GM18951 (cell line): ENCODE data around the gene GOLPH3L.
"Not testable (repeated sequence)": the region's sequence is repeated elsewhere in the genome, so short reads cannot be mapped to it uniquely, and the experiment has no call there.

Experiments
- POLR2A ChIP-seq: IDR thresholded peaks from 4 replicates; pipeline ENCODE4 v1.6.1; 2011; ENCODE audit warnings: mild to moderate bottlenecking; ENCODE audit not compliant: insufficient read length, insufficient read depth; ENCODE audit errors: extremely low read depth
- in situ Hi-C: fragments of 300-500 bp; cut with MboI; formaldehyde crosslinking; loops from one replicate; pipeline ENCODE4 v1.12.0; 2022; ENCODE audit warnings: low sequenced_read_pairs, mixed read lengths, inconsistent platforms; ENCODE audit not compliant: unreplicated experiment

The GOLPH3L gene

DNA sequence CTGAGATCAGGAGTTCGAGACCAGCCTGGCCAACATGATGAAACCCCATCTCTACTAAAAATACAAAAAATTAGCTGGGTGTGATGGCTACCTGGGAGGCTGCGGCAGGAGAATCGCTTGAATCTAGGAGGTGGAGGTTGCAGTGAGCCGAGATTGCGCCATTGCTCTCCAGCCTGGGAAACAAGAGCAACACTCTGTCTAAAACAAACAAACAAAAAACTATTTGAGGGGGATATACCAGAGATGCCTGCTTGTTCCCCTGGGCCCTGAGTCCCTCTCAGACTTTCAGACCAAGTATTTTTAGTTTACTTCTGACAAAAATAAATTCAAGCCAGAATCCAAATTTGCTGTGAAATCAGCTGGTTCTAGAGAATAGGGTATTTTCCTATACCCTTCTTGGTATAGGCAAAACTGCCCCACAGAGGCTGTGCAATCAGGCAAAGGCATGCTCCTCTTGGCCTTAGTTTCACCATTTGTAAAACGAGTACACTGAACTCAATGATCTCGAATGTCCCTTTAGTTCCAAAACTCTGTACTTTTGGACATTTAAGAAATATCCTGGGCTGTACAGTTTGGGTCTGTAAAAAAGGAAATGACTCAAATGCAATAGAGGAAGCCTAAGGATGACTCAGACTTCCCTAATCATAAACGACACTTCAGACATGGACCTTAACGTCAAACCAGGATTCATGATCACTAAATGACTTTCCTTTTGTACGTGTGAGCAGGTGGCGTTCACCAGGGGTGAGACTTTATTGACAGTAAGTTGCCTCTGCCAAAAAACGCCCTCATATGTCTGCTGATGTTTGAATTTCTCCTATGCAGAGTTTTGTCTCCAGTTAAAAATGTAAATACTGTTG is 83.7 kb downstream of the GOLPH3L start:
- in situ Hi-C loops, result loop anchor here (5.0 kb wide), 1 partner anchor 46 kb away; no protein-coding TSS in a partner anchor
- no peak for TF ChIP-seq POLR2A

DNA sequence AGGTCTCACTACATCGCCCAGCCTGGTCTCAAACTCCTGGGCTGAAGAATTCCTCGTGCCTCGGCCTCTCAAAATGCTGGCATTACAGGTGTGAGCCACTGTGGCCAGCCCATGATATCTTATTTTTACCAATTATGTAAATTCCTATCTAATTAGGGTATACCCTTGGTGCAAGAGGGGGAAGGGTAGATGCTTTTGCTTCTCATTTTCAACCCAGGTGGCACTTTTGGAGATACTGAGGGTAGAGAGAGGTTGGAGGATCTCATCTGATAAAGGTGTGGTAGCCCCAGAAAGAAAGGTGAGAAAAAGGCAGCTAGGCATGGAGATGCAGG is 85.0 kb downstream of the GOLPH3L start:
- in situ Hi-C loops, result loop anchor here (5.0 kb wide), 1 partner anchor 45 kb away; no protein-coding TSS in a partner anchor
- TF ChIP-seq POLR2A, result no peak

DNA sequence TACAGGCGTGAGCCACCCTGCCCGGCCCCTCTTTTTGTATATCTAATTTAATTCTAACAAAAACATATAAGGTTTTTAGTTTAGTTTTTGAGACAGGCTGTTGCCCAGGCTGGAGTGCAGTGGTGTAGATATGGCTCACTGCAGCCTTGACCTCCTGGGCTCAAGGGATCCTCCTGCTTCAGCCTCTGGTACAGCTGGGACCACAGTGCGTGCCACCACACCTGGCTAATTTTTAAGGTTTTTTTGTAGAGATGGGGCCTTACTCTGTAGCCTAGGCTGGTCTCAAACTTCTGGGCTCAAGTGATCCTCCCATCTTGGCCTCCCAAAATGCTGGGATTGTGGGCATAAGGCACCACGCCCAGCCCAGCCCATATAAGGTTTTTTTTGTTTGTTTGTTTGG is 86.4 kb downstream of the GOLPH3L start:
- in situ Hi-C loops, result loop anchor here (5.0 kb wide), 1 partner anchor 43 kb away; no protein-coding TSS in a partner anchor
- no peak for TF ChIP-seq POLR2A

DNA sequence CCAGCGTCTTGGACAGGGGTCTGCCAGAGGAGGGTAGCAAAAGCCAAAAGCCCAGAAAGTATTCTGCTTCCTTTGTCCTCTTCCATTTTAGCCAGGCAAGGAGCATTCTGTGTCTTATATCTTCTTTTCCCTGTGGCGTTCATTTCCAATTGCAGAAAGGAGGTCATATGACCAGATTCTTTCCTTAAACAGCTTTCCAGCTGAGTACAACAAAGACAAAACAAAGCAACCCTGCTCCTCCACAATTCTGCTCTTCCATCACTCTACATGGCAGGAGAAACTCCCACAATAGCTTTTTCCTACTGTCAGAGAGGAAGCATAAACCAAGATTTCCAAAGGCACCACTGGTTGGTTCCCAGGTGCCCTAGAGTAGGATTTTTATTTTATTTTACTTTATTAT is 87.2 kb downstream of the GOLPH3L start:
- no peak for TF ChIP-seq POLR2A
- in situ Hi-C loops, result loop anchor here (5.0 kb wide), 1 partner anchor 42 kb away; no protein-coding TSS in a partner anchor

DNA sequence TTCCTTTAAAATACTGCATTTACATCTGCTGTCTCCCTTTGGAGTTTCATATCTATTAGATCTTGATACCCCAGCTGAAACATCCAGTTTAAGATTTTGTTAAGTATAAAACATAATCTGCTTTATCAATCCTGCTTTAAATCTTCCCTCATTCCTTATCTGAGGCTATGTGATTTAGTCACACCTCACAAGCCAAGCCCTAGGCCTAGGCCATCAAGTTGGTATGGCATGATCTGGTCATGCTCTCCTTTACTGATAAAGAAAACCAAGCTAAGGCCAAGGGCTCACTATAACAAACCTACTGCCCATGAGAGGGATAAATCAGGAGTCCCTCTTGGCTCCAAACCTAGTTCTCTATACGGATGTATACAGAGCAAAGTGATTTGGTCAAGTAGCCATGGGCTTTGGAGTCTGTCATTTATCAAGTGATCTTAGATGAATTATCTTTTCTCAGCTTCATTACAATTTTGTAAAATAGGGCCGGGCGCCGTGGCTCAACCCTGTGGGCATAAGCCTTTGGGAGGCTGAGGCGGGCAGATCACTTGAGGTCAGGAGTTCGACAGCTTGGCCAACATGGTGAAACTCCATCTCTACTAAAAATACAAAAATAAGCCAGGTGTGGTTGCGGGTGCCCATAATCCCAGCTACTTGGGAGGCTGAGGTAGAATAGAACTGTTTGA is 90.4 kb downstream of the GOLPH3L start:
- in situ Hi-C loops, result no loop called here
- TF ChIP-seq POLR2A, result no peak

DNA sequence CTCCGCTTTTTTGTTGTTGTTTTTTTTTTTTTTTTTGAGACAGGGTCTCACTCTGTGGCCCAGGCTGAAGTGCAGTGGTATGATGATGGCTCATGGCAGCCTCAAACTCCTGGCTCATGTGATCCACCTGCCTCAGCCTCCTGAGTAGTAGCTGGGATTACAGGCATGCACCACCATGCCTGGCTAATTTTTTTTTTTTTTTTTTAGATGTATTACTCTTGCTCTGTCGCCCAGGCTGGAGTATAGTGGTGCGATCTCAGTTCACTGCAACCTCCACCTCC is 91.6 kb downstream of the GOLPH3L start:
- in situ Hi-C loops, result not testable (repeated sequence)

DNA sequence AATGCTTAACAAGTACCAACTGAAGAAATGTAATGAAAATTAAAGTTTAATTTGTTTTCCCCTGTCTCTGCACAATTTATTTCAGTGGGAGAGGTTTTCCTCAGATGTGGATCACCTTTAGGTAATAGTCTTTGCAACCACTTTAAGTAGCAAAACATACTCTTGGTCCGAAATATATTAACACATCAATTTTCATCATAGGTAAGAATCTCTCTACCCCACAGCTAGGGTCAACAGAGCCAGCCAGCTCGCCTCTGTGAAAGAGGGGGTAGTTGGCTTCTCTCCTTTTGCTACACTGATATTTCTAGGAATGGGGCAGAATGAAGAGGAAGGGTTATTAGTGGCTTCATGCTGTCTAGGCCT is 92.7 kb downstream of the GOLPH3L start:
- TF ChIP-seq POLR2A, result no peak

DNA sequence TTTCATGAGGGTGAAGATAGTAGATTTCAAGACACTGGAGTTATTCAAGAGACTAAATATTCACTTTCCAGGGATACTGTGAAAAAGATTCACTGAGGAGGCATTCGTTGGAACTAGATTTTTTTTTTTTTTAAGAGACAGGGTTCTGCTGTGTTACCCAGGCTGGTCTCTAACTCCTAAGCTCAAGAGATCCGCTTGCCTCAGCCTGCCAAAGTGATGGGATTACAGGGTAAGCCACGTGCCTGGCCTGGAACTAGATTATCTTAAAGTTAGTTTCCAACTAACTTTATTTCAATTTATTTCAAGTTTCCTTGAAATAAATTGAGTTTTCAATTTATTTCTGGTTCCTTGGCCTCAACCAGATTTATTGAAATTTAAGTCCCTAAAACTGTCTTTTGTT is 93.2 kb downstream of the GOLPH3L start:
- in situ Hi-C loops, result no loop called here
- TF ChIP-seq POLR2A, result no peak

More for the DNA sequence above, 92.7 kb downstream of the GOLPH3L start:
- in situ Hi-C loops, result no loop called here

DNA sequence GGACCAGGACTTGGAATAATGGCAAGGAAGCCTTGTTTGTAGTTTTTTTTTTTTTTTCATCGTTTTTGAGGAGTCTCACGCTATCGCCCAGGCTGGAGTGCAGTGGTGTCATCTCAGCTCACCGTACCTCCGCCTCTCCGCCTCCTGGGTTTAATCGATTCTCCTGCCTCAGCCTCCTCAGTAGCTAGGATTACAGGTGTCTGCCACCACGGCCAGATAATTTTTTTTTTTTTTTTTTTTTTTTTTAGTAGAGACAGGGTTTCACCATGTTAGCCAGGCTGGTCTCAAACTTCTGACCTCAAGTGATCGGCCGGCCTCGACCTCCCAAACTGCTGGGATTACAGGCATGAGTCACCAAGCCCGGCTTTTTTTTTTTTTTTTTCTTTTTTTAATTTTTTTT is 94.6 kb downstream of the GOLPH3L start:
- in situ Hi-C loops, result not testable (repeated sequence)

DNA sequence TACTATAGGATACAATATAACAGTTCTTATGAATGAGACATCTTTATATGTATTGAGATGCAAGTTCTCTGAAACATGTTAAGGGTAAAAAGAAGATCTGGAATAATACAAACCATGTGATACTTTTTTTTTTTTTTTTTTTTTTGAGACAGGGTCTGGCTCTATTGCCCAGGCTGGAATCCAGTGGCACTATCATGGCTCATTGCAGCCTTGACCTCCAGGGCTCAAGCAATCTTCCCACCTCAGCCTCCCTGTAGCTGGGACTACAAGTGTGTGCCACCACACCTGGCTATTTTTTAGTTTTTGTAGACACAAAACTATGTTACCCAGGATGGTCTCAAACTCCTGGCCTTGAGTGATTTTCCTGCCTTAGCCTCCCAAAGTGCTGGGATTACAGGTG is 95.4 kb downstream of the GOLPH3L start:
- in situ Hi-C loops, result no loop called here
- no peak for TF ChIP-seq POLR2A

DNA sequence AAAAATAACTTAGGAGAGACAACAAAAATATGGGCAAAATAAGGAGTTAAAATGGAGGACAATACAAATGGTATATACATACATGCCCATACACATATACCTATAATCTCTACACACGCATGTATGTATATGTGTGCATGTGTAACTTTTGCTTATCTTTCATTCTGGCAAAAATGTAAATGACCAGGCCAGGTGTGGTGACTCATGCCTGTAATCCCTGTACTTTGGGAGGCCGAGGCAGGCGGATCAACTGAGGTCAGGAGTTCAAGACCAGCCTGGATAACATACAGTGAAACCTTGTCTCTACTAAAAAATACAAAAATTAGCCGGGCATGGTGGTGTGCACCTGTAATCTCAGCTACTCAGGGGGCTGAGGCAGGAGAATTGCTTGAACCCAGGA is 98.6 kb downstream of the GOLPH3L start:
- in situ Hi-C loops, result not testable (repeated sequence)

DNA sequence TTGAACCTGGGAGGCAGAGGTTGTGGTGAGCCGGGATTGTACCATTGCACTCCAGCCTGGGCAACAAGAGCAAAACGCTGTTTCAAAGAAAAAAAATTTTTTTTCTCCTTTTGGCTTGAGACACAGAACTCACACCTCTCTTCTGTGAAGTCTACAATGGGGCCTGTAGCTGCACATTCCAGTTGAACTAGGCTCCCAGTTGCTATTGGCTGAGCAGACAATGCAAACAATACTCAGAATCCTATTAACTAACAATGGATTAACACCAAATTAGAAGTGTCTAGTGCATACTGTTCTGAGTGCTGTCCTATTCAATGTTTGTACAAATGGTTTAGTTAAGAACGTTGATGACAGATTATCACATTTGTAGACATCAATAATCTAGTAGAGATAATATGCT is 100.0 kb downstream of the GOLPH3L start:
- no peak for TF ChIP-seq POLR2A
- in situ Hi-C loops, result no loop called here
